ENCODE results near the gene CDYL.
A peak's percentile ranks its signal among the peaks of the same experiment; 100 is the strongest.
"Not testable (repeated sequence)": the region's sequence is repeated elsewhere in the genome, so short reads cannot be mapped to it uniquely, and the experiment has no call there.

The CDYL gene

DNA sequence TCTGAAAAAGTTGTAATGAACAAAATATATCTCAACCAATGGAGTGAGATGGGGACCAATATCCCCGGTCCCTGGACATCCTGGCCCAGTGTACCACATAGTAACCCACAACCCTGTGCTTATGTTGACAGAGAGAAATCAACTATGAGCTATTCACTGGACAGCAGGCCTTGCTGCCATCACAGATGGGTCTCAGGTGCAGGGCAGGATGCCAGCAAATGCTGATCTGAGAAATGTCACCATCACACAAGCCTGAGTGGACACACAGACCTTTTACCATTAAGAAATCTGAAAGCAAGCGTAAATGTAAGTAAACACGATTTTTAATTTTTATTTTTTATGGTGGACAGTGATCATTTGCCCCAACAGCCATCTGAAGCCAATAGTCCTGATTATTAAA, 218.5 kb downstream of the CDYL start:
- no peak for DNase-seq (ENCODE audit: low spot score)
- no peak for FAIRE-seq

GRCh38 chr6:4997862-4998261, 221.7 kb downstream of the CDYL start:
- FAIRE-seq (no peak), DNase-seq (ENCODE audit: low spot score) (no peak)

GRCh38 chr6:4999586-4999985, 223.4 kb downstream of the CDYL start:
- no peak for FAIRE-seq
- no peak for DNase-seq (ENCODE audit: low spot score)

GRCh38 chr6:5003604-5004372, 227.6 kb downstream of the CDYL start, which contains the start of gene RPP40:
Gene RPP40 (minus strand): TSS chr6:5004037. CDS start chr6:5004002, 35 bp downstream.
- FAIRE-seq: no peak
- peak; percentile 89 for DNase-seq (ENCODE audit: low spot score)

GRCh38 chr6:5004373-5005037, 228.3 kb downstream of the CDYL start:
- FAIRE-seq (no peak), DNase-seq (ENCODE audit: low spot score) (no peak)

DNA sequence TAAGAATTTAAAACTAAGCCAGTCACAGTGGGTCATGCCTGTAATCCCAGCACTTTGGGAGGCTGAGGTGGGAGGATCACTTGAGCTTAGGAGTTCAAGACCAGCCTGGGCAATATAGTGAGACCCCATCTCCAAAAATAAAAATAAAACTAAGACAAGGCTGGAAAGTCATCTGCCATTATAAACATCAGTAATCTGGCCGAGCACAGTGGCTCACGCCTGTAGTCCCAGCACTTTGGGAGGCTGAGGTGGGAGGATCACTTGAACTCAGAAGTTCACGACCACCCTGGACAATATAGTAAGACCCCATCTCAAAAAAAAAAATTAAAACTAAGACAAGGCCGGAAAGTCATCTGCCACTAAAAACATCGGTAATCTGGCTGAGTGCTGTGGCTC, 228.8 kb downstream of the CDYL start:
- FAIRE-seq; DNase-seq (ENCODE audit: low spot score): not testable (repeated sequence)
